Karpas-422 (cell line): ENCODE data around the gene METAP1. TPM values are rescaled to one million over a fixed set of nuclear protein-coding genes. Genes with fewer than 3 reads are reported as not detected.
"Not testable (repeated sequence)": the region's sequence is repeated elsewhere in the genome, so short reads cannot be mapped to it uniquely, and the experiment has no call there.

Experiments
- DNase-seq: peaks from one replicate; pipeline ENCODE4 v3.0.0-alpha.2; 2015
- H2AFZ ChIP-seq: fragments of 200-600 bp; sonication (generic); 2 replicates; pipeline ENCODE4 v1.6.1; 2014; ENCODE audit warnings: antibody characterized with exemption, low read length, mixed read lengths
- H3K27ac ChIP-seq: fragments of 200-600 bp; sonication (generic); 2 replicates; pipeline ENCODE4 v1.5.1; 2014; ENCODE audit warnings: mild to moderate bottlenecking, low read length, moderate library complexity
- H3K27me3 ChIP-seq: fragments of 200-600 bp; sonication (generic); 2 replicates; pipeline ENCODE4 v1.6.1; 2014; ENCODE audit warnings: low read length, mixed read lengths
- H3K36me3 ChIP-seq: fragments of 200-600 bp; sonication (generic); 2 replicates; pipeline ENCODE4 v1.6.1; 2014; ENCODE audit warnings: low read length, mixed read lengths; ENCODE audit not compliant: insufficient read depth
- H3K4me1 ChIP-seq: fragments of 200-600 bp; sonication (generic); 2 replicates; pipeline ENCODE4 v1.6.1; 2014; ENCODE audit warnings: mild to moderate bottlenecking, low read length, mixed read lengths
- H3K4me2 ChIP-seq: fragments of 200-600 bp; sonication (generic); 2 replicates; pipeline ENCODE4 v1.6.1; 2014; ENCODE audit warnings: low read length, low read depth, mild to moderate bottlenecking; ENCODE audit not compliant: poor library complexity, severe bottlenecking
- H3K4me3 ChIP-seq: fragments of 200-600 bp; sonication (generic); 2 replicates; pipeline ENCODE4 v1.5.1; 2014; ENCODE audit warnings: mild to moderate bottlenecking, antibody characterized with exemption, low read length, mixed read lengths
- H3K79me2 ChIP-seq: fragments of 200-600 bp; sonication (generic); 2 replicates; pipeline ENCODE4 v1.6.1; 2014; ENCODE audit warnings: mild to moderate bottlenecking, low read length, mixed read lengths
- H3K9ac ChIP-seq: fragments of 200-600 bp; sonication (generic); 2 replicates; pipeline ENCODE4 v1.6.0; 2014; ENCODE audit warnings: low read length
- H3K9me2 ChIP-seq: fragments of 200-600 bp; sonication (generic), shearing (Covaris generic); replicated peaks from 2 replicates; pipeline ENCODE4 v1.6.0; 2014; ENCODE audit warnings: mild to moderate bottlenecking, low read length, moderate library complexity; ENCODE audit not compliant: insufficient read depth
- H3K9me3 ChIP-seq: fragments of 300-700, 200-600 bp; sonication (generic); 2 replicates; pipeline ENCODE4 v1.6.1; 2014; ENCODE audit warnings: low read length, mixed read lengths
- H4K20me1 ChIP-seq: fragments of 200-600 bp; sonication (generic); 2 replicates; pipeline ENCODE4 v1.6.1; 2014; ENCODE audit warnings: mild to moderate bottlenecking, antibody characterized with exemption, low read length, low read depth; ENCODE audit not compliant: insufficient read depth
- total RNA-seq: library from RNA; depleted of rRNA; stranded (reverse); fragments of >200 nt; shearing (Covaris generic); gene quantifications from 2 replicates; pipeline ENCODE4 v1.2.3, GENCODE V29; 2014; ENCODE audit warnings: low replicate concordance

Gene METAP1
- total RNA-seq, 1 experiment from 2014 or later = 95.4 TPM

DNA sequence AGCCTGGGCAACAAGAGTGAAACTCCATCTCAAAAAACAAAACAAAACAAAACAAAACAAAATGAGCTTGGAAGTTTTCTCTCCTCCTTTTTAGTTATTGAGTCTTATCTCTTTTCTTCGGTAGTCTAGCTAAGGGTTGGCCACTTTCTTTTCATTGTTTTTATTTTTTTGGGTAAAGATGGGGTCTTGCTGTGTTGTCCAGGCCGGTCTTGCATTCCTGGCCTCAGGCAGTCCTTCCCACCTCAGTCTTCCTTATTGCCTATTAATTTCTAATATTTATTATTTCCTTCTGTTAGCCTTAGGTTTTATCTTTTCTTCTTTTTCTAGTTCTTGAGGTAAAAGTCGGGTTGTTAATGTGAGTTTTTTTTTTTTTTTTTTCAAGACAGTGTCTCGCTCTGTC lies 16.4 kb downstream of the METAP1 start:
- no peaks in the 10 kb centered on the region for H4K20me1 ChIP-seq
- no peaks in the 10 kb centered on the region for H3K27me3 ChIP-seq
- no peak overlapping the region for H2AFZ ChIP-seq
- no peaks in the 10 kb centered on the region for H3K9me2 ChIP-seq
- no peak for DNase-seq
- peaks cover 15% of the 10 kb centered on the region for H3K9me3 ChIP-seq
- H3K27ac ChIP-seq = no peak overlapping the region
- peaks cover 100% of the 10 kb centered on the region for H3K79me2 ChIP-seq
- H3K9ac ChIP-seq = no peak overlapping the region
- H3K4me1 ChIP-seq = no peaks in the 10 kb centered on the region
- no peak overlapping the region for H3K4me2 ChIP-seq
- H3K4me3 ChIP-seq = no peak overlapping the region
- peaks cover 47% of the 10 kb centered on the region for H3K36me3 ChIP-seq

DNA sequence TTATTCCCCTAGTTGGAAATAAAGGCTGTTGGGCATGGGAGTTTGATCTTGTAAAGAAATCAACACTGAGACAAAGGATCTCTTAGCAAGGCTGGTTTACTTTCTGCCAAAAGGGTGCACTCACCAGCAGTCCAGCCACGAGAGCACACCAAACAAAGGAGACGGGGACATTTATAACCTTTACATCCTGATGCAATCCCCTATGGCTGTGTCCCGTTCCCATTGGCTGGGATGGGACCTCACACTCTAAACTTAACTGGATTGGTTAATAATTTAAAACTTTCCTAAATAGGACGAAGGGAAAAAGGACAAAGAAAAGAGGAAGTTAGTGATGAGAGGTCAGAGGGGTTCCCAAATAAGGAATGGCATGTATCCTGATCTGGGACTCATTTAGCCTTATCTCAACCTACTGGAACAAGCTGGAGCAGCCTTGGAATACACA lies 17.9 kb downstream of the METAP1 start:
- no peak overlapping the region for H3K4me2 ChIP-seq
- H4K20me1 ChIP-seq = no peaks in the 10 kb centered on the region
- no peak overlapping the region for H3K9ac ChIP-seq
- no peaks in the 10 kb centered on the region for H3K4me1 ChIP-seq
- H3K9me3 ChIP-seq = peaks cover 18% of the 10 kb centered on the region
- no peak for DNase-seq
- no peak overlapping the region for H3K4me3 ChIP-seq
- no peaks in the 10 kb centered on the region for H3K9me2 ChIP-seq
- no peak overlapping the region for H2AFZ ChIP-seq
- H3K27me3 ChIP-seq = no peaks in the 10 kb centered on the region
- H3K36me3 ChIP-seq = peaks cover 48% of the 10 kb centered on the region
- H3K79me2 ChIP-seq = peaks cover 100% of the 10 kb centered on the region
- H3K27ac ChIP-seq = no peak overlapping the region

GRCh38 chr4:99013884-99014523 lies 18.5 kb downstream of the METAP1 start:
- DNase-seq = no peak
- H3K36me3 ChIP-seq = peaks cover 51% of the 10 kb centered on the region
- H3K79me2 ChIP-seq = peaks cover 100% of the 10 kb centered on the region

GRCh38 chr4:99021386-99021785 lies 25.9 kb downstream of the METAP1 start:
- Histone ChIP-seq H3K9ac (no peak overlapping the region), H3K4me3 (no peak overlapping the region), H3K4me2 (no peak overlapping the region), H3K9me2 (no peaks in the 10 kb centered on the region), H3K27me3 (no peaks in the 10 kb centered on the region), H3K9me3 (peaks cover 11% of the 10 kb centered on the region; the same call in 1 of the 2 replicates), H2AFZ (no peak overlapping the region), H3K4me1 (no peaks in the 10 kb centered on the region), H4K20me1 (no peaks in the 10 kb centered on the region; the same call in 1 of the 2 replicates), H3K36me3 (peaks cover 35% of the 10 kb centered on the region), H3K79me2 (peaks cover 100% of the 10 kb centered on the region), H3K27ac (no peak overlapping the region)
- no peak for DNase-seq

More at GRCh38 chr4:99013884-99014523, 18.5 kb downstream of the METAP1 start:
- Histone ChIP-seq H3K27me3 (no peaks in the 10 kb centered on the region), H3K4me2 (no peak overlapping the region), H3K4me1 (no peaks in the 10 kb centered on the region), H3K4me3 (no peak overlapping the region), H3K9me3 (peaks cover 16% of the 10 kb centered on the region), H3K27ac (no peak overlapping the region), H3K9ac (no peak overlapping the region), H2AFZ (no peak overlapping the region), H4K20me1 (no peaks in the 10 kb centered on the region), H3K9me2 (no peaks in the 10 kb centered on the region)

DNA sequence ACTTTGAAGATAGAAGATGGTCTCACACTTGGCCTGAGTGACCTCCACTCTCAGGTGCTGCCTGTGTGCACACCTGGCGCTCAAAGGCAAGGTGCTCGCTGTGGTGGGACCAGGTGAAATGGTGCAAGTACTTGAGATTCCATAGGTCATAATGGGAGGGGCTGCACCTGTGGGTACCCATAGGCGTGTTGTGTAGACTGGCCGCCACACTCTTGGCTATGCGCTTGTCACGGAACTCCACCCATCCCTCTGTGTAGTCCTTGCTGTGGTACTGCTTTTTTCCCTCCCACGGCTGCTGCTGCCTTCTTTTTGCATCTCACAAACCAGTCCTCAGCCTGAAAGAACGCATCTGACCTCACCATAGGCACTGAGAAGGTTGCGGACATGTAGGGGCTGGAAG lies 27.0 kb downstream of the METAP1 start:
- peaks cover 32% of the 10 kb centered on the region for H3K36me3 ChIP-seq
- H3K27ac ChIP-seq = no peak overlapping the region

GRCh38 chr4:99023800-99024251 lies 28.3 kb downstream of the METAP1 start:
- H3K9me3 ChIP-seq, H3K4me2 ChIP-seq, H2AFZ ChIP-seq, H3K27me3 ChIP-seq, H3K27ac ChIP-seq, H3K9ac ChIP-seq, H3K9me2 ChIP-seq, H4K20me1 ChIP-seq, DNase-seq, H3K4me3 ChIP-seq, H3K4me1 ChIP-seq: not testable (repeated sequence)
- peaks cover 100% of the 10 kb centered on the region for H3K79me2 ChIP-seq
- H3K36me3 ChIP-seq = peaks cover 19% of the 10 kb centered on the region

More for the DNA sequence above, 27.0 kb downstream of the METAP1 start:
- Histone ChIP-seq H3K4me1 (no peaks in the 10 kb centered on the region), H3K9me2 (no peaks in the 10 kb centered on the region), H3K4me3 (no peak overlapping the region), H3K27me3 (no peaks in the 10 kb centered on the region), H4K20me1 (no peaks in the 10 kb centered on the region; the same call in 1 of the 2 replicates), H3K9ac (no peak overlapping the region), H3K4me2 (no peak overlapping the region), H3K79me2 (peaks cover 100% of the 10 kb centered on the region), H3K9me3 (peaks cover 11% of the 10 kb centered on the region; the same call in 1 of the 2 replicates), H2AFZ (no peak overlapping the region)
- no peak for DNase-seq

- H3K27ac ChIP-seq = no peak overlapping the region
- H3K9me2 ChIP-seq = no peaks in the 10 kb centered on the region
- no peak overlapping the region for H3K9ac ChIP-seq
- no peaks in the 10 kb centered on the region for H3K27me3 ChIP-seq
- H3K4me3 ChIP-seq = no peak overlapping the region
- no peak overlapping the region for H2AFZ ChIP-seq
- H3K4me2 ChIP-seq = no peak overlapping the region
- H3K4me1 ChIP-seq = peaks cover 18% of the 10 kb centered on the region
- H3K79me2 ChIP-seq = peaks cover 100% of the 10 kb centered on the region
- no peak for DNase-seq
- H3K9me3 ChIP-seq = peaks cover 5% of the 10 kb centered on the region; the same call in 1 of the 2 replicates
- H4K20me1 ChIP-seq = no peaks in the 10 kb centered on the region; the same call in 1 of the 2 replicates
- peaks cover 20% of the 10 kb centered on the region for H3K36me3 ChIP-seq
These were observed 29.2 kb downstream of the METAP1 start for GRCh38 chr4:99024481-99025275.

DNA sequence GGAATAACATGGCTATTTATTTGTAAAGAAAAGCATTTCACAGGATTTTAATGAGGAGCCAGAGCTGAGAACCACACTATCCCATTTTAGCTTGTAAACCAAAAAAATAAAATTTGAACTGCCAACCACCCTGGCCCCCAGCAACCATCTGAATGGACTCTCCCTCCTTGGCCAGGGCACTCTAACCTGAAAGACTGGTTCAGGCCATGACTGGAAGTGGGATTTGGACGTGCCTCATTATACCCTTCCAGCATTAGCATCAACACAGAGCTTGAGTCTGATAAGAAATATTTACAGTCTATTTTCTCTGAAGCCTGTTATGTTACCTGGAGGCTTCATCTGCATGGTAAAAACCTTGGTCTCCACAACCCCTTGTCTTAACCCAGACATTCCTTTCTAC lies 30.0 kb downstream of the METAP1 start:
- Histone ChIP-seq H2AFZ (no peak overlapping the region), H4K20me1 (no peaks in the 10 kb centered on the region; the same call in 1 of the 2 replicates), H3K4me3 (no peak overlapping the region), H3K4me1 (peaks cover 20% of the 10 kb centered on the region), H3K79me2 (peaks cover 100% of the 10 kb centered on the region), H3K27ac (no peak overlapping the region), H3K36me3 (peaks cover 24% of the 10 kb centered on the region), H3K9ac (no peak overlapping the region), H3K27me3 (no peaks in the 10 kb centered on the region), H3K4me2 (no peak overlapping the region), H3K9me2 (no peaks in the 10 kb centered on the region), H3K9me3 (peaks cover 5% of the 10 kb centered on the region; the same call in 1 of the 2 replicates)
- DNase-seq = no peak
